NCI-H146 (cell line): ENCODE results near the gene HS6ST2.

Experiments used
- DNase-seq: peaks from one replicate; lab custom pipeline; 2025; lab: John Stamatoyannopoulos, UW

Gene HS6ST2

GRCh38 chrX:132790329-132790728 is 168.1 kb downstream of the HS6ST2 start:
- DNase-seq, result no peak

GRCh38 chrX:132786217-132786616 is 172.2 kb downstream of the HS6ST2 start:
- DNase-seq, result no peak

- DNase-seq, result no peak
Observed at GRCh38 chrX:132778917-132779316, 179.5 kb downstream of the HS6ST2 start.

GRCh38 chrX:132776486-132777210 is 181.8 kb downstream of the HS6ST2 start:
- DNase-seq, result no peak

GRCh38 chrX:132775263-132775823 is 183.1 kb downstream of the HS6ST2 start:
- no peak for DNase-seq

GRCh38 chrX:132774010-132774714 is 184.3 kb downstream of the HS6ST2 start:
- DNase-seq, result no peak

- no peak for DNase-seq
Observed at GRCh38 chrX:132769609-132770008, 188.8 kb downstream of the HS6ST2 start.

GRCh38 chrX:132766452-132766851 is 192.0 kb downstream of the HS6ST2 start:
- DNase-seq, result no peak

GRCh38 chrX:132763528-132763927 is 194.9 kb downstream of the HS6ST2 start:
- DNase-seq, result no peak

GRCh38 chrX:132758759-132759158 is 199.7 kb downstream of the HS6ST2 start:
- DNase-seq, result no peak

GRCh38 chrX:132757066-132757623 is 201.3 kb downstream of the HS6ST2 start:
- no peak for DNase-seq

GRCh38 chrX:132756439-132756838 is 202.0 kb downstream of the HS6ST2 start:
- no peak for DNase-seq

GRCh38 chrX:132751063-132751690 is 207.3 kb downstream of the HS6ST2 start:
- no peak for DNase-seq

GRCh38 chrX:132750331-132751062 is 207.9 kb downstream of the HS6ST2 start:
- no peak for DNase-seq

GRCh38 chrX:132749406-132749805 is 209.0 kb downstream of the HS6ST2 start:
- DNase-seq, result no peak

GRCh38 chrX:132748909-132749308 is 209.5 kb downstream of the HS6ST2 start:
- DNase-seq, result no peak

- DNase-seq, result no peak
Observed at GRCh38 chrX:132748268-132748667, 210.2 kb downstream of the HS6ST2 start.

GRCh38 chrX:132745593-132745992 is 212.8 kb downstream of the HS6ST2 start:
- DNase-seq, result no peak

- no peak for DNase-seq
Observed at GRCh38 chrX:132744470-132744869, 214.0 kb downstream of the HS6ST2 start.

- no peak for DNase-seq
Observed at GRCh38 chrX:132743086-132743485, 215.3 kb downstream of the HS6ST2 start.

GRCh38 chrX:132742246-132742645 is 216.2 kb downstream of the HS6ST2 start:
- DNase-seq, result no peak

GRCh38 chrX:132741689-132742088 is 216.7 kb downstream of the HS6ST2 start:
- DNase-seq, result no peak
